Bone marrow (tissue), 2 donors: ENCODE data around the gene RBMXL3.
"Not testable (repeated sequence)": the region's sequence is repeated elsewhere in the genome, so short reads cannot be mapped to it uniquely, and the experiment has no call there.

ENCODE experiments used
- DNase-seq, 2 donors: peaks; one replicate each; lab custom pipeline; 2025; lab: John Stamatoyannopoulos, UW

The RBMXL3 gene

DNA sequence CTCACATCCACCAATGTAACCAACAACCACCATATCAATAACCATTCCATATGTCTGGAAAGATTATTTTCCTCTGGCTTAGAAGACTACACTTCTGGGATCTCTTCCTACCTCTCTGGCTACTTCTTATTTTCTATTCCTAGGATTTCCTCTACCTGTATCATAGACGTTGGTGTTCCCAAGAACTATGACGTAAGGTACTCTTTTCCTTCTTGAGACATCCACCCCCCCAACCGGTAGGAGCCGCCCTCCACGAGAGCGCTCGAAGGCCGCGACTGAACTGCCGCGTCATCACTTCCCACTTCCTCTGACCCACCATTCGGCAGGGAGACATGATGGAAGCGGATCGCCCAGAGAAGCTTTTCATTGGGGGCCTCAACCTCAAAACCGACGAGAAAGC, at the start of gene RBMXL3:
TSS of gene RBMXL3 (plus strand) at position 301 of the 400 bp plus-strand sequence. CDS start at position 333, 32 bp downstream.
- no peak for DNase-seq

DNA sequence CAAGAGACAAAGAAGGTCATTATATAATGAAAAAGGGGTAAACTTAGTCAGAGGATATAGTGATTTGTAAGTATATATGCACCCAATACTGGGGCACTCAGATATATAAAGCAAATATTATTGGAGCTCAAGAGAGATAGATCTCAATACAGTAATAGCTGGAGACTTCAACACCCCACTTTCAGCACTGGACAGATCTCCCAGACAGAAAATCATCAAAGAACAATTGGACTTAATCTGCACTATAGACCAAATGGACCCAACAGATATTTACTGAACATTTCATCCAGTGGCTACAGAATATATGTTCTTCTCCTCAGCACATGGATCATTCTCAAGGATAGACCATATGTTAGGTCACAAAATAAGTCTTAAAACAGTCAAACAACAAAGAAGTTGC, 47.2 kb upstream of the RBMXL3 start:
- DNase-seq, result no peak

DNA sequence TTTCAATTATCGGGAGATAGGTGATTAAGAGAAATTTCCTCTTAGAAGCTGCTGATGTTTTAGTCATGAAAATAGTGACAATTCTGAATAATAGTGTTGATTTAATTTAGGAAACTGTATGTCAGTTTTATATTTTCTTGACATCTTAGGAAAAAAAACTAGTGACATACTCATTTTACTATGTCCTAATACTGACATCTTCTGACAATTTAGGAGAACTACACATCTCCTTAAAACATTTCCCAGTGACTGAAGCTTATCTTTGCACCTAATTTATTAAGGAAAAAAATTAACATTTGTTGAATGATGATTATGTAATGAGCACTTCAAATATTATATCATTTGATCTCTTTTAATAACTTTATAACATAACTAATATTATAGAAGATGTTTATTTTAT, 42.0 kb upstream of the RBMXL3 start:
- no peak for DNase-seq

DNA sequence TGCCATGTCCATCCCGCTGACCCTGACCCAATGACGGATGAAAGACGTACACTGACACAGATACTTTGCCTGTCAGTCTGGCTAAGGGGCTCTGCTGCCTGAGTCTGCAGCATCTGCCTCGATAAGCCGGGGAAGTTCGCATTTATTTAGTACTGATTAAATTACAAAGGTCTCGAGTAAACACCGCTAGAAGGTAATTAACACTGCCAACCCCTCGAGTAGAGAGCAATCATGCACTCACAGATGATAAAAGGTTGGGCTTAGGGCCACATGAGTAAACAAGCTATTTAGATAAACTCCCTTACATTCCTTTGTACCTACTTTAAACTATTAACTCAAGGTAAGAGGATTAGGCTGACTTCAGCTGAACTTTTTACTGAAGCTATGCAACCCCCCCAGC, 16.0 kb upstream of the RBMXL3 start:
- DNase-seq, result no peak

DNA sequence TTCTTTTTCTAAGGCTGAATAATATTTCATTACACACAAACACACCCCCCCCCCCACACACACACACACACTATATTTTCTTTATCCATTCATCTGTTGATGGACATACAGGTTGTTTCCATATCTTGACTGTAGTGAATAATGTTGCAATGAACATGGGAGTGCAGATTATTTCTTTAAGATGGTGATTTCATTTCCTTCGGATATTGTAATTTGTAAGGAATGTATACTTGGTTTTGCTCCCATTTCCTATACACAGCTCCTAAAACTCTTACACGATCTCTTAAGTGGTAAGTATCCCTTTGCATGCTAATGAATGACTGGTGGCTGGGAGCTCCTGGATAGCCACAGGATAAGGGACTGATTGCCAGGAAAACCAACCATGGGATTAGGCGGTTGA, 14.7 kb upstream of the RBMXL3 start:
- no peak for DNase-seq

DNA sequence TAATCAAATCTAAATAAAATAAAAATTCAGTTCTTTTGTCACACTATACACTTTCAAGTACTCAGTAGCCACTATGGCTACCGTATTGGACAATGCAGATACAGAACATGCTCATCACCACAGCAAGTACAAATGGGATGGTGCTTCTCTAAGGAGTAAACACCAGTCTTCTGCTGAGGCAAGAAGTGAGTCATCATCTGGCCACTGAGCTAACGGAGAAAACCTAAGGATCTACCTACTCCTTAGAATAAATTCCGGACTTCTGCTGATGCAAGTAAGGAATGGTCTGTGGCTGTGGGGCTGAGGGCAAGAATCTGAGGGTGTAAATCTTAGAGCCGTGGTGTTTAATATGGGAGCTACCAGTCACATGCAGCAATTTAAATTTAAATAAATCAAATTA, 11.3 kb upstream of the RBMXL3 start:
- no peak for DNase-seq

DNA sequence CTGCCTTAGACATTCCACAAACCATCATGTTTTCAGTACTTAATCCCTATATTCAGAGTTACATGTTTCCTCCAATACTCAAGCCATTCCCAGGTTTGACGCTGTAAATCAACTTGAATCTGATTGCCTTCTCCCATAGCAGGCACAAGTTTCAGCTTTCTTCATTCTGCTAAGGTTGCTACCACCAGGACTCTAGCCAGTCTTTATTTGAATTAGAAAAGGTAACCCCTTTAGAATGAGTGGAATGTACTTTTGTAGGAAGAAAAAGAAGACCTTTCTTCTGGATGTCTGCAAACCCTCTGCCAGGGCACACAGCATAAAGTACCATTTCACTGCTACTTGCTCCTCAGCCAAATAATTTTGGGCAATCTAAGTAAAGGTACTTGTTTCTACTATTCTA, 10.7 kb upstream of the RBMXL3 start:
- no peak for DNase-seq

DNA sequence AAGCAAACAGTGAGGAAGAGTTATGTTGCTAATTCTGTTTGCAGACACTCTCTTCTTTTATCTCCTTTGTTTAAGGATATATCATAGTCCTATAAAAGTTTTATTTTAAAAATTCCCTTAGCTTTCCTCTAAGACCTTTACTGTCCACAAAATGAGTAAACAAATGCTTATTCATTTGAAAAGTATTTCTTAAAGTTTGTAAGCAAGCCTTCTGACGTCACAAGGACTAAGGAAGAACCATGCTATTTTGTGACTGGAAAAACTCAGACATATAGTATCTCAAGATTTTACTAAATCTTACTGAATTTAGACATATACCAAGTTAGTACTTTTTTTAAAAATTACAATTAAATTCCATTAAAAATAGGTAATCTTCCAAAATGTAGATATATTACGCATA, 5.2 kb upstream of the RBMXL3 start:
- DNase-seq, result no peak

DNA sequence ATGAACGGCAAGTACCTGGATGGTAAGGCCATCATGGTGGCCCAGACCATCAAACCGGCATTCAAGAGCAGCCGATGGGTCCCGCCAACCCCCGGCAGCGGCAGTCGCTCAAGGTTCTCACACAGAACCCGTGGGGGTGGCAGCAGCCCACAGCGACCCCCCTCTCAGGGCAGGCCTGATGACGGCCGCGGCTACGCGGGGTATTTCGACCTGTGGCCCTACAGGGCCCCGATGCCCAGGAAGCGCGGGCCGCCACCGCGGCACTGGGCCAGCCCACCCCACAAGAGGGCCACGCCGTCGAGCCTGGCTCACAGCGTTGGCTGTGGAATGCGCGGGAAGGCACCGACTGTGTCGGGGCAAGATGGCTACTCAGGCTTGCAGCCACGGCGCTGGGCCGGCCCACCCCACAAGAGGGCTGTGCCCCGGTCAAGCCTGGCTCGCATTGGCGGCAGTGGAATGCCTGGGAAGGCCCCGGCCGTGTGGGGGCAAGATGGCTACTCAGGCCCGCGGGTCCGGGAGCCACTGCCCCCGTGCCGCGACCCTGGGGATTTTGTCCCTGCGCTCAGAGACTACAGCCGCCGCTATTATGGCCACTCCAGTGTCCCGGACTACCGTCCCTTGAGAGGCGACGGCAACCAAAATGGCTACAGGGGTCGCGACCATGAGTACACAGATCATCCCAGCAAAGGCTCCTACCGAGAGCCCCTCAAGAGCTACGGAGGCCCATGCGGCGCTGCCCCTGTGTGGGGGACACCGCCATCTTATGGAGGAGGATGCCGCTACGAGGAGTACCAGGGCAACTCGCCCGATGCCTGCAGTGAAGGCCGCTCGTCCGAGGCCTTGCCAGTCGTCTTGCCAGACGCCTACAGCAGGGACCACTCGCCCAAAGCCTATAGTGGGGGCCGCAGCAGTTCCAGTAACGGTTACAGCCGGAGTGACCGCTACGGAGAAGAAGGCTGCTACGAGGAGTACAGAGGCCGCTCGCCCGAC, 731 bp downstream of the RBMXL3 start:
- DNase-seq, result no peak

DNA sequence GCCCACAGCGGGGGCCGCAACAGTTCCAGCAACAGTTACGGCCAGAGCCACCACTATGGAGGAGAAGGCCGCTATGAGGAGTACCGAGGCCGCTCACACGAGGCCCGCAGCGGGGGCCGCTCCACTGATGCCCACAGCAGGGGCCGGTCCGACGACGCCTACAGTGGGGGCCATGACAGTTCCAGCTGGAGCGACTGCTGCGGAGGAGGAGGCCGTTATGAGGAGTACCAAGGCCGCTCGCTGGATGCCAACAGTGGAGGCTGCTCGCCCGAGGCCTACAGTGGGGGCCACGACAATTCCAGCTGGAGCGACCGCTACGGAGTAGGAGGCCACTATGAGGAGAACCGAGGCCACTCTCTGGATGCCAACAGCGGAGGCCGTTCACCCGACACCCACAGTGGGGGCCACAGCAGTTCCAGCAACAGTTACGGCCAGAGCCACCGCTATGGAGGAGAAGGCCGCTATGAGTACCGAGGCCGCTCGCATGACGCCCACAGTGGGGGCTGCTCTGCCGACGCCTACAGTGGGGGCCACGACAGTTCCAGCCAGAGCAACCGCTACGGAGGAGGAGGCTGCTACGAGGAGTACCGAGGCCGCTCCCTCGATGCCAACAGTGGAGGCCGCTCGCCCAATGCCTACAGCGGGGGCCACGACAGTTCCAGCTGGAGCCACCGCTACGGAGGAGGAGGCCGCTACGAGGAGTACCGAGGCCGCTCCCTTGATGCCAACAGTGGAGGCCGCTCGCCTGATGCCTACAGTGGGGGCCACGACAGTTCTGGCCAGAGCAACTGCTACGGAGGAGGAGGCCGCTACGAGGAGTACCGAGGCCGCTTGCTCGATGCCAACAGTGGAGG, 1.7 kb downstream of the RBMXL3 start:
- no peak for DNase-seq

DNA sequence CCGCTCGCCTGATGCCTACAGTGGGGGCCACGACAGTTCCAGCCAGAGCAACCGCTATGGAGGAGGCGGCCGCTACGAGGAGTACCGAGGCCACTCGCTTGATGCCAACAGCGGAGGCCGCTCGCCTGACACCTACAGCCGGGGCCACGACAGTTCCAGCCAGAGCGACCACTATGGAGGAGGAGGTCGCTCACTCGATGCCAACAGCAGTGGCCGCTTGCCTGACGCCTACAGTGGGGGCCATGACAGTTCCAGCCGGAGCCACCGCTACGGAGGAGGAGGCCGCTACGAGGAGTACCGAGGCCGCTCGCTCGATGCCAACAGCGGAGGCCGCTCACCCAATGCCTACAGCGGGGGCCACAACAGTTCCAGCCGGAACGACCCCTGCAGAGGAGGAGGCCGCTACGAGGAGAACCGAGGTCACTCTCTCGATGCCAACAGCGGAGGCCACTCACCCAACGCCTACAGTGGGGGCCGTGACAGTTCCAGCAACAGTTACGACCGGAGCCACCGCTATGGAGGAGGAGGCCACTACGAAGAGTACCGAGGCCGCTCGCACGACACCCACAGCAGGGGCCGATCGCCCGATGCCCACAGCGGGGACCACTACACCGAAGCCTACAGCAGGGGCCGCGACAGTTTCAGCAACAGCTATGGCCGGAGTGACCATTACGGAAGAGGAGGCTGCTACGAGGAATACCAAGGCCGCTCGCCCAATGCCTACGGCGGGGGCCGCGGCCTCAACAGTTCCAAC, 2.5 kb downstream of the RBMXL3 start:
- DNase-seq, result no peak

DNA sequence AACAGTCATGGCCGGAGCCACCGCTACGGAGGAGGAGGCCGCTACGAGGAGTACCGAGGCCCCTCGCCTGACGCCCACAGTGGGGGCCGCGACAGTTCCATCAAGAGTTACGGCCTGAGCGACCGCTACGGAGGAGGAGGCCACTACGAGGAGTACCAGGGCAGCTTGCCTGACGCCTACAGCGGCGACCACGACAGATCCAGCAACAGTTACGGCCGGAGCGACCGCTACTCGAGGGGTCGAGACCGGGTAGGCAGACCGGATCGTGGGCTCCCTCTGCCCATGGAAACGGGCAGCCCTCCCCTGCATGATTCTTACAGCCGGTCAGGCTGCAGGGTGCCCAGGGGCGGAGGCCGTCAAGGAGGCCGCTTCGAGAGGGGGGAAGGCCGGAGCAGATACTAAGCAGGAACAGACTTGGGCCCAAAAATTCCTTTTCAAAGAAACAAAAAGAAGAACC, 3.1 kb downstream of the RBMXL3 start:
- DNase-seq, result no peak

DNA sequence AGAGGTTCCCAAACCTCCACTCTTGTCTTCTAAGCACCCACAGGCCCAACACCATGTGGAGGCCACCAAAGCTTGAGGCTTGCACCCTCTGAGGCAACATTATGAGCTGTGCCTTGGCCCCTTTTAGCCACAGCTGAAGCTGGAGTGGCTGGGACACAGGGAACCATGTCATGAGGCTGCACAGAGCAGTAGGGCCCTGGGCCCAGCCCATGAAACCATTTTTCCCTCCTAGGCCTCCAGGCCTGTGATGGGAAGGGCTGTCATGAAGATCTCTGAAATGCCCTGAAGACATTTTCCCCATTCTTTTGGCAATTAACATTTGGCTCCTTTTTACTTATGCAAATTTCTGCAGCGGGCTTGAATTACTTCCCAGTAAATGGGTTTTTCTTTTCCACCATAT, 14.8 kb downstream of the RBMXL3 start:
- DNase-seq, result no peak

DNA sequence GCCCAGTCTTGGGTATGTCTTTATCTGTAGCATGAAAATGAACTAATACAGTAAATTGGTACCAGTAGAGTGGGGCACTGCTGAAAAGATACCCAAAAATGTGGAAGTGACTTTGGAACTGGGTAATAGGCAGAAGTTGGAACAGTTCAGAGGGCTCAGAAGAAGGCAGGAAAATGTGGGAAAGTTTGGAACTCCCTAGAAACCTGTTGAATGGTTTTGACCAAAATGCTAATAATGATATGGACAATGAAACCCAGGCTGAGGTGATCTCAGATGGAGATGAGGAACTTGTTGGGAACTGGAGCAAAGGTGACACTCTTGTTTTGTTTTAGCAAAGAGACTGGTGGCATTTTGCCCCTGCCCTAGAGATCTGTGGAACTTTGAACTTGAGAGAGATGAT, 20.3 kb downstream of the RBMXL3 start:
- not testable (repeated sequence) for DNase-seq

DNA sequence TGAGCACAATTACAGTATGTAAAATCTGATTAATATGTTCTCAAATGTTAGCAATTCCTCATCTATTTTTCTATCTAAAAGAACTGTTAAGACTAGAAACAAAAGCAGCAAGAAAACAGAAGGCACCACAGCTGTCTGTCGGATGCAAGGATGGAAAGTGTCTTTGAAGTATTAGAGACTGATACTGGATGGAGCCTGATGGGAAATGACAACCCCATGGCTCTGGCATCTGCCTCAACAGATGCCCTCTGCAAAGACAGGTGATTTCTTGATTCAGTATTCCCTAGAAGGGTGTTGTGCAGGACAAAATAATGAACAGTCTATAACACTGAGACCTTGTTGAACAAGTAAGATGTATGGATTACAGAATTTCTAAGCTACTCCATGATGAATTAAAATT, 24.9 kb downstream of the RBMXL3 start:
- no peak for DNase-seq

DNA sequence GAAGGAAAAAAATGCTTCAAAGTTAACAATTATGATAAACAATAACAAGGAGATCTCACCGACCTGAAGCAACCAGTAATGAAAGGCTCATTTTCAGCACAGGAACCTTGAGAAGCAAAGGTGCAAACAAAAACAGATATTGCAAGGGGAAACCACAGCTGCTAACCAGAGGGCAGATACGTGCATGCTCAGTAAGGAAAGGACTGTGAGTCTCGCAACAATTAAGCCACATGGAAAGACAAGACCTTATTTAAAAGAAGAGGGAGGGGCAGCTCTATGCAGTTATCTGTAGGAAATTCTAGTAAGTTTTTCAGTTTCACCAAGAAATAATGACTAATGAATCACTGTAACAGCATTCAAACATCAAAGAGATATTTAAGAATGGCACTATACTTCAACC, 25.4 kb downstream of the RBMXL3 start:
- DNase-seq, result no peak

DNA sequence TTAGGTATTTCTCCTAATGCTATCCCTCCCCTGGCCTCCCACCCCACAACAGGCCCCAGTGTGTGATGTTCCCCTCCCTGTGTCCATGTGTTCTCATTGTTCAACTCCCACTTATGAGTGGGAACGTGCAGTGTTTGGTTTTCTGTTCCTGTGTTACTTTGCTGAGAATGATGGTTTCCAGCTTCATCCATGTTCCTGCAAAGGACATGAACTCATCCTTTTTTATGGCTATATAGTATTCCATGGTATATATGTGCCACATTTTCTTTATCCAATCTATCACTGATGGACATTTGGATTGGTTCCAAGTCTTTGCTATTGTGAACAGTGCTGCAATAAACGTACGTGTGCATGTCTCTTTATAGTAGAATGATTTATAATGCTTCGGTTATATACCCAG, 28.1 kb downstream of the RBMXL3 start:
- not testable (repeated sequence) for DNase-seq

DNA sequence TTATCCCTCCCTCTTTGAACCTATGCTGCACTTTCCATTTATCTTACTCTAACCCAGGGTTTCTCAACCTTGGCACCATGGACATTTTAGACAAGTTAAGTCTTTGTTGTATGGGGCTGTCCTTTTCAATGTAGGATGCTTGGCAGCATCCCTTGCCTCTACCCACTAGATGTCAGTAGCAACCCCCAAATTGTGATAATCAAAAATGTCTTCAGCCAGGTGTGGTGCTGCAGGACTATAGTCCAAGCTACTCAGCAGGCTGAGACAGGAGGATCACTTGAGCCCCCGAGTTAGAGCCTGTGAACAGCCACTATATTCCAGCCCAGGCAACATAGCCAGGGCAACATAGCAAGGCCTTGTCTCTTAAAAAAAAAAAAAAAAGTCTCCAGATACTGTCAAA, 37.7 kb downstream of the RBMXL3 start:
- no peak for DNase-seq

DNA sequence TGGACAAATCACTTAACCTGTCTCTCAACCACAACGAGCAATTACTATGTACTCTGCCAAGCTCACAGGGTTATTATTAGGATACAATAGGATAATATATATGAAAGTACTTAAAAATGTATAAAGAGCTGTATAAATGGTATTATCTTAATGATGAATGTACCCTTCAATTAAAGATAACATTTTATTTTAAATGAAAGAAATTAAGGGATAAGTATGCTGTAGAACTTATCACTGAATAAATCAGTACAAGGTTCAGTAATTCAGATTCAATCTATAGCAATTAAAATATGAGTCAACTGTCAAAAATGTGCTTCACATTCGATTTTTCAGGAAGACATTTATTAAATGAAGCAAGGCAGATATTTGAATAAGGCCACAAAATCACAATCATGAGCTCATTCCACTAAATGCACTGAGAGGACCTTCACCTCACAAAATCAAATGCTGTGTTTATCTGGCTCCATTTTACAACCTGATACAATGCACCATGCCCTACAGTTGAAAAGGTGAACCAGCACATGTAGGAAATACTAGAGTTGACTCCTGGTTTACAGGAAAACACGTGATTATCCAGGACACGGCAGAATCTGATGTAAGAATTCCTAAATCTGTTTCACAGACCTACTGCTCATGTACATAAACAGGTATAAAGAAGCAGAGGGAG, 40.3 kb downstream of the RBMXL3 start:
- DNase-seq, result no peak

DNA sequence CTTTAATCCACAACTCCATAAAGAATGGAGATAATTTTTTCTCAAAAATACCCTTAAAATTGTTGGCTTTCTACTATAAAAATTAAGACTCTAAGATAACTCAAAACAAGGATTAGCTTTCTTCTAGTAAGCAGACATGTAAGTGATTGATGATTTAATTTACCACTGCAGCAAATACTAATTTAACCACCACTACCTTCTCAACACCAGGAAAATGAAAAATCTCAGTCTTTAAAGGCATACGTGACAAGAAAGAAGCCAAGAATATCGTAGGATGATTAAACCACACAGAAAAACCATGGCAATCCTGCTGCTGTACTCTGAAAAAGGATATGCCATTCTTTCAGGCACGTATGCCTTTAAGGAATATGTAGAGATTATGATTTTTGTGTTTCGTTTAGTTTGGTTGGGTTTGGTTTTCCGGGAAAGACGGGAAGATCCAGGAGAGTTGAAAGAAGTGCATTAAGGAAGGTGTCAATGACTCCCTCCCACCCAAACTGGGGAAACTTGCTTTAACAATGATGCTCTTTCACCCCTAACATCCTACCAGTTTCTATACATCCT, 43.8 kb downstream of the RBMXL3 start:
- DNase-seq, result no peak
